NCI-H146 (cell line): ENCODE measurements around the gene ARHGEF16.

Source experiments
- DNase-seq: peaks from one replicate; lab custom pipeline; 2025; lab: John Stamatoyannopoulos, UW

ARHGEF16 gene

DNA sequence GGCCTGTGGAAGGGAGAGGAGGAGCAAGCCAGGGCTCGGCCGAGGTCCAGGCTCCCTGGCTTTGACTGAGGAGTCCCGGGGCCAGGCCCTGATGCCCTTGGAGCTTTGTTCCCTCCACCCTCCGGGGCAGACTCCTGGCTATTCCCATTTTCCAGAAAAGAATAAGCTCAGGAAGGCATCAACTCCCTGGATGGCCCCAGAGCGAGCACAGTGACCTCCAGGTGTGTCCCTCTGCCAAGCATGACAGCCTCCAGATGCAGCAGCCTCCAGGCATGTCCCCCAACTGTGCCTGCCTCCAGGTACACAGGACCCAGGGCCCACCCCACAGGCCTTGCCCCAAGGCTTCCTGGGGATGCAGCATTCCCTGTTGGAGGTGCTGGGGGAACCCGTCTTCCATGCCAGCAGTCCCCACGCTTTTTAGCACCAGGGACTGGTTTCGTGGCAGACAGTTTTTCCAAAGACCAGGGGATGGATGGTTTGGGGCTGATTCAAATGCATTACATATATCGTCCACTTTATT lies 15.7 kb upstream of the ARHGEF16 start:
- no peak for DNase-seq

DNA sequence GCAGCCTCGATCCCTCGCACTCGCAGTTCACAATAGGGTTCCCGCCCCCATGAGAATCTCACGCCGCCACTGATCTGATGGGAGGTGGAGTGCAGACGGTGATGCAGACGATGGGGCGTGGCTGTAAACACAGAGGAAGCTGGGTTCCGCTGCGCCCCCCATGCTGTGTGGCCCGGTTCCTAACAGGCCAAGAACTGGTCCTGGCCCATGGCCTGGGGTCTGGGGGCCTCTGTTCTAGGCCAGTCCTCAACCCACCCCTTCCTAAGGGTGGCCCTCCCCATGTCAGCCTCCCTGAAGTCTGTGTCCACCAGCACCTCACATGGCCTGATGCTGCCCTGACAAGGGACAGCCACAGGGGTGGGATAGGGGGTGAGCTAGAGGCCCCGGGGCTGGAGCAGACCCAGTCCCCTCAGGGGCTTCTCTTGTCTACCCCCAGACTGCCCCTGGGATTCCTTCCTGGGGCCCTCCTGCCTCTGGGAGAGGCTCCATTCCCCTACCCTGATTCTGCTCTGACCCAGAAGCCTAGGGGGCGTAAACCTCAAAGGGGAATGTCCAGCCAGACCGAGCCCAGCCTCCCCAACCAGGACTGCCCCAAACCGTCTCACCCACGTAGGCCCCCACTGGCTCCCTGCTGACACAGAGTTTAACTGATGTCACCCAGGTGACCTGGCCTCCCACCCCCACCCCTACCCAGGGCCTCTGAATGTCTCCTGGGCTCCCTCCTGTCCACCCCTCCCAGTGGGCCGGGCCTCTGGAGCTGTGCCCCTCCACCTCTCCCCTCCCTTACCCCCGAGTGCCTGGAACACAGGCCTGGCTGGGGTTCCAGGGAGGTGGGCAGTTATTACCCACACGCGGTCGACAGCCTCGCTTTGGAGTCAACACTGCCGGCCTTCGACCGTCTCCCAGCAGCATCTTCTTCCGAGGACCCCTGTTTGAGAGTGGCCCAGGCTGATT lies 14.8 kb upstream of the ARHGEF16 start:
- DNase-seq, result no peak

DNA sequence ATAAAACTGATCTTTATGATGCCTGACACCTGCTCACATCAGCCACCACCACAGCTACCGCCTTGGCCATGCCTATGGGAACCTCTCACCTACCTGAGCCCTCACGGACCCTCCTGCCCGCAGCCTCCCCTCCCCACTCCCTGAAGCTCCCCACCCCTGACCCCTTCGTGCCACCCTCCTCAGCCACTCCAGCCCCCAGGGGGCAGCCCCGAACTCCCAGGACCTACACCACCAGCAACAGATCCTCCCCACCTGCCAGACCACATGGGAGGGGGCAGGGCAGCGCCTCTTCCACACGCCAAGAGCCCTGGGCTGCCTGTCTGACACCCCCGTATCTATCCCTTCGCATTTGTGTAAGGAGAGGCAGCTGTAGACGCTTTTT lies 14.2 kb upstream of the ARHGEF16 start:
- no peak for DNase-seq

DNA sequence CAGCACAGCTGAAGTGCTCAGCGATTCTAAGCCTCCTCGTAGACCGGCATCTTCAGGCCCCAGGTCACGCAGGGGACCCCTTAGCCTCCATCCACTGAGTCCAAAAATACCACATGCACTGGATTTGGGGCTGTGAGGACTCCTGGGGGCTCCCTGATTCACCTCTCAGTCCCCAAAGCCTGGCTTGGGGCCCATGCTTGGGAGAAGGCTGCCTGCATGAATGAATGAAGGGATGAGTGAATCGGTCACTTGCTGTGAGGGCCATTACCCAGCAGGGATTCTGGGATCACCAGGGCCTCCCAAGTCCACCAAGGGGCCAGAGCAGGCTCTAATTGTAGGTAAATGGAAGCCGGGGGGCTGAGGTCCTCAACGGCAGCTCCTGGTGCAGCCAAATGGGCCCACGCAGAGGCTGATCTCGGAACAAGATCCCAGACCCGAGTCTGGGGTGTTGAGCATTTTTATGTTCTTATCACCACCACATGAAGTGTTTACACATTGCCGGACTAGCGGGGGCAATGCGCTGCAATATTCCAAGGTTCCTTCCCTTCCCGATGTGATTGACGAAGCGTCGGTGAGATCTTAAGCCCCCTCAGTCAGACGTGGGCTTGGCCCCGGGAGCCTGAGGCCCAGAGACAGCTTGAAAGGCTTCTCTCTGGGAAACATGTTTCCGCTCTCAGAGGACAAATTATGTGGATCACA lies 13.6 kb upstream of the ARHGEF16 start:
- no peak for DNase-seq

- DNase-seq, result no peak
Observed at GRCh38 chr1:3441410-3441847, 13.0 kb upstream of the ARHGEF16 start.

DNA sequence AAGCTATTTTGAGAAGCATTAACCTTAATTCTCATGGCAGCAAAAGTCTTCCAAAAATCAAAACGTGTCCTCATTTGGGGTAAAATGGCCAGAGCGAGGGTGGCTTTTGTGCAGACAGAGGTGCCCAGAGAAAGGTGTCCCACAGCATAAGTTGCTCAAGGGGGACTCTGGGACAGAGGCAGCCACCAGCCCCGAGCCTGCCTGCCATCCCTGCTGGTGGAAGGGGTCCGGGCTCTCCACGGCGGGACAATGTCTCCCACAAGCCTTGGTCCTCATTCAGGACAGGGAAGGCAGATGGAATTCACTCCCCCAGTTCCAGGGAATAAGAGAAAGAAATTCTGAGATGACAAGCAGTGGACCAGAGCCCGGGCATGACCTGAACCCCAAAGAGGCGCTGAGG lies 12.6 kb upstream of the ARHGEF16 start:
- DNase-seq, result no peak

DNA sequence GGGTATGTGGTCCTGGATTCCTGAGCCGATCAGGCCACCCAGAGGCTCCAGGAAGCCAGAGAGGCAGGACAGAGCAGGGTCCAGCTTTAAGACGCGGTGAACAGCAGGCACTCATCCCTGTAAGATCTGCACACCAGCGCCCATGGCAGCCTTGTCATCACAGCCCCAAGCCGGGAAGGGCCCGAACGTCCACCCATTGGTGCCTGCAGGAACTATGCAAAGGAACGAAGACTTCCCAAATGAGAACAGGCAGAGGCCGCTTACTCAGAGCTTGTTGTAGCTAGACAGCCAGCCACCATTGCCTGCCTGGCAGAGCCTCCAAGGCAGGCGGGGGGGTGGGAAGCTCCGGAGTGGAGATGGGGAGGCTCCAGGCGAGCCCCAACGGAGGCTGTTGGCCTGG lies 12.1 kb upstream of the ARHGEF16 start:
- DNase-seq, result no peak

DNA sequence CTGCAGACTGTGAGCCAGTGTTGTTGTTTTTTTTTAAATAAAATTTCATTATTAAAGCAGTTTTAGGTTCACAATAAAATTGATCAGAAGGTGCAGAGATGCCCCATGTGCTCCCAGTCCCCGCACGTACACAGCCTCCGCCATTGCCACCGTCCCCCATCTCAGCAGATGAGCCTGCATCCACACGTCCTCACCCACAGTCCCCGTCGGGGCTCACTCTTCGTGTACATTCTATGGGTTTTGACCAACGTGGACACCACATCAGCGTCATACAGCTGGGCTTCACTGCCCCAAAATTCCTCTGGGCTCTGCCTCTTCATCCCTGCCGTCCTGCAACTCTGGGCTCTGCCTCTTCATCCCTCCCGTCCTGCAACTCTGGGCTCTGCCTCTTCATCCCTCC lies 11.6 kb upstream of the ARHGEF16 start:
- DNase-seq, result no peak

GRCh38 chr1:3443807-3444206 lies 10.7 kb upstream of the ARHGEF16 start:
- no peak for DNase-seq

DNA sequence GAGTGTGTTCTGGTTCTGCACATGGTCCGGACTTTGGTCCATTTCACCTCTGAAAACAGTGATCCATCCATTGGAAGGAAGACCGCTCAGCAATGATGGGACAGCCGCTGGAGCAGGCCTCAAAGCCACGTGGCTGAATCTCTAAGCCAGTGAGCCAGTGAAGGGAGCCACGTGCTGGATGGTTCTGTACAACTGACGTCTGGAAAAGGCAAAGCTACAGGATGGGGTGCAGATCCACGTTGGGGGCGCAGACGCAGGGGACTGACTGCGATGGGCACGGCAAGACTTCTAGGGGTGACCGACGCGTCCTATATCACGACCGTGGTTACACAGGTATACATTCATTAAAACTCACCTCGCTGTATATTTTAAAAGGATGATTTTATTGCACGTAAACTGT lies 10.2 kb upstream of the ARHGEF16 start:
- no peak for DNase-seq

DNA sequence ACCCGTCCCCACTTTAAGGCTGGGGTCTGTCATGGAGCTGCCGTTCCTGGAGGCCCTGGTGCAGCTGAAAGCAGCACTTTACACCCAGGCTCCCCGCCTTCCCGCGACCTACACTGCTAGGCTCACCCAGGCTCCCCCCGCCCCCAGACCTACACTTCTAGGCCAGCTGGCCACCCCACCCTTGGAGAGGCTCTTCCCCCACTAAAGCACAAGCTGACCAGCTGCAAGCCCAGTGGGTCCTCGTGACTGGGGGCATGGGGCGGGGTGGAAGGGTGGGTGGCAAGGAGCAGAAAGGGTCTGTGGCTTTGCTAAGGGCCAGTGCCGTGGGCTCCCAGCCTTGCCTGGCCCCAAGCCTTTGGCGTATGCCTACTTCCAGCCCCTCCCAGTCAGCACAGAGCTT lies 9.7 kb upstream of the ARHGEF16 start:
- DNase-seq, result no peak

- no peak for DNase-seq
Observed at GRCh38 chr1:3450202-3450863, 4.1 kb upstream of the ARHGEF16 start.

DNA sequence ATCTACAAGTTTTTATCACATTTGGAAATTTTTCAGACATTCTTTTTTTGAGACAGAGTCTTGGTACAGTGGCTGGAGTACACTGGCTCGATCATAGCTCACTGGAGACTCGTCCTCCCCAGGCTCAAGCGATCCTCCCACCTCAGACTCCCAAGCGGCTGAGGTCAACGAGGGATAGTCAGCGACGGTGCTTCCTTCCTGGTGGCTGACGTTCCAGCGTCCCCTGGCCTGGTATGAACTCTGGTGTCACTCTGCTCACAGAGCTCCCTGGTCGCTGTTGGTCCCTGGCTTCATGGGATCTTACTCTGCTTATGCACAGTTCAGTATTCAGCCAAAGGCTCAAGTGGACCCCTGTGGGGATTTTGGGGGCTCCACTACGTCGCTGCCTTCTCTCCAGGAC lies 3.5 kb upstream of the ARHGEF16 start:
- no peak for DNase-seq

DNA sequence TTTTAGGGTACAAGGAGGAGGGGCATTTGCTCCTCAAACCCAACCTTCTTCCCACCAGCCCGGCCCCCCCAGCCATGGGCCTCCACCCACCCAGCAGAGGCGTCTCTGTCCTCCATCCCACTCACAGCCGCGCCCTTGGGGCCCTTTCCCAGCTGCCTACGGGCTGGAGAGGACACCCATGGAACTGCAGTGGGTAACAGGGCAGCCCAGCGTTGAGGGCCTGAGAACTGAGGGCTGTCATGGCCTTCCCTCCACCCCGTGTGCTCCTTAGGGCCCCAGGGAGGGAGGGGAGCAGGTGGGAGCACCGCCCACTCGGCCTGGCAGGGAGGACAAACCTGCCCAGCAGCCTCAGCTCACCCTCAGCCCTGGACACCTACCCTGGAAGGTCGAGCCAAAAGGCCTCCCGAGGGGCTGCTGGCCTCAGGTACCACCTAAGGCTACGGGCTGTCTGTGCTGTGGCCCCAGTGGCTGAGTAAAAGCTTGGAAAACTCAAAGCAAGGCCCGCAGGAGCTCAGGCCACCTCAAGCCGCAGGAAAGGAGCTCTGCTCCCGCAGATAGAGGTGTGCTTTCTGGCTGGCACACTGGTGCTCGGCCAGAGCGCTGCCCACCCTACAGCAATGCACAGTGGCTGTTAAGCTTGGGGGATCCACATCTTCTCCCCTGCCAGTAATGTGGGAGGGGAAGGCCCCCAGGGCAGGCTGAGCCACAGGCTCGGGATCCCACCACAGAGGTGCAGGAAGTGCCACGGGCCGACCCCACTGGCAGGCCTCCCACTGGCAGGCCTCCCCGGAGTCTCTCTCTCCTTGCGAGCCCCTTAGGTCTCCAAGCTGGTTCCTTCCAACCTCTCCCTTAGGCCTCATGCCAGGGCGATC lies 2.2 kb upstream of the ARHGEF16 start:
- DNase-seq, result no peak

GRCh38 chr1:3452866-3453175 lies 1.6 kb upstream of the ARHGEF16 start:
- DNase-seq, result no peak

GRCh38 chr1:3453203-3453761 lies 1.2 kb upstream of the ARHGEF16 start:
- peak; percentile 71 for DNase-seq

- DNase-seq, result peak; percentile 68
Observed at GRCh38 chr1:3454811-3455618, 550 bp downstream of the ARHGEF16 start.

DNA sequence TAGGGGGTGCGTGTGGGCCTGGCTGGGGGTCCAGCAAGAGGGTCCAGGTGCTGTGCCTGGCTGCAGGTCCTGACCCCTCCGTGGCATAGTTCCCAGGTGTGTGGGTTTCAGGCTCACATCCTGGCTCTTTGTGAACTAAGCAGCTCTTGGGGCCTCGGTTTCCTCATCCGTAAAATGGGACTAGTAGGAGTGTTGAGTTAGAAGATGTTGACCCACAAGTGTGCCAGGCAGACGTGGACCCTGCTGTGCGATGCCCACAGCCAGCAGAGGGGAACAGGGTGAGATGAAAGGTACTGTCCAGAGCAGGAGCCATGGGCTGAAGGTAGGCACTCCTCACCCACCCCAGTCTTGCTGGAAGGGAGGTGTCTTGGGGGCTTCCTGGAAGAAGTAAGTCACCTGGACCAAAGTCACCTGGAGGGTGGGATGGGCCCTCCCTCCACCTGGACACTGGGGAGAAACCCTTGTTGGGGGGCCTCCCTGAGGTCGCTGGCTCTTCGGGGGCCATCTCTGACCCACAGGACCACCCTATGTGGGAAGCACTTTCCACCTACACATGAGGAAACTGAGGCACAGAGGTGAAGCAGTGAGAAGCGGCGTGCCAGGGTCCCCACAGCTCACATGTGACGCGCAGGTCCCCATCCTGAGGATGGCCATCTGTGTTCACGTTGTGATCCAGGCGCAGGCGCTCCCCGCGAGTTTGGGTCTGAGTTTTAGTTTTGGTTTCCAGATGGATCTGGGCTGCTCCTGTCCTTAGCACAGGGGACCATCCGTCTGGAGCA lies 1.4 kb downstream of the ARHGEF16 start:
- DNase-seq, result no peak

DNA sequence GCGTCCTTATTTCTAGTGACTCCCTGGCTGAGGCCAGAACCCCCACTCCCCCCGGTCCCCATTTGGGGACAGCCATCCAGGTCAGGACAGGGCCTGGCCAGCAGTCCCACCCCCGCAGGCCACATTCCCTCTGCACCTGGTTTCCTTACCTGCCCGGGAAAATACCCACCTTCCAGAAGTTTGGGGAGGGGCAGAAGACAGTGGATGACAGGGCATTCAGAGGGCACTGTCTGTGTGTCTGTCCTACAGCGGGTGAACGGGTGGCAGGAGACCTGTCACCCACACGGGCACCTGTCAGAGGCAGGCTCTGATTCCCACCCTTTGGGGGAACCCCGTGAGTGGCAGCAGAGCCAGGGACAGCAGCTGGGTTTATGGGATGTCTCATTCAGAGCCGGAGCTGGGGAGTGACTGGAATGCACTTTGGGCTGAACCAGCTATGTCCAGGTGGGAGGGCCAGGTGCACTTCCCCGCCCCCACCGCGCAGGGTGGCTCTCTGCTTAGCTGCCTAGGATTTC lies 2.0 kb downstream of the ARHGEF16 start:
- DNase-seq, result no peak
